ENCODE data around the gene TGIF2. TPM values are rescaled to one million over a fixed set of nuclear protein-coding genes. Genes with fewer than 3 reads are reported as not detected.

The TGIF2 gene
- total and polyA plus RNA-seq, 12 donors, result 3.4 to 17.9 (median 11.2) TPM

- H3K36me3 ChIP-seq (replicated peaks in 1 of 2), result peaks cover 0 to 22% of the 10 kb centered on the region in 2 donors
- peak; percentile 71 to 82 (median 74) for DNase-seq
- no peaks in the 10 kb centered on the region for H3K27me3 ChIP-seq
- no peaks in the 10 kb centered on the region for H3K9me3 ChIP-seq (replicated peaks in 1 of 3)
- TF ChIP-seq CTCF (IDR thresholded peaks at IDR 0.05), result peak; percentile 32 to 68 (median 62)
- TF ChIP-seq POLR2A (IDR thresholded peaks at IDR 0.05), result peak in 1 of 2 donors; percentile 49
- peak overlapping the region; percentile 61 to 95 (median 74) for H3K4me3 ChIP-seq
- 23 to 44% (median 25%) methylated on average over 4 to 14 of the region's 14 CpGs for WGBS, 4 donors
- peak overlapping the region; percentile 75 to 98 (median 93) for H3K27ac ChIP-seq
- peaks cover 34 to 68% of the 10 kb centered on the region in 2 donors for H3K4me1 ChIP-seq (replicated peaks in 1 of 2)
- intact Hi-C loops (cut with DNase I), result no loop called here
These were observed 31.5 kb upstream of the TGIF2 start for GRCh38 chr20:36541768-36542488.

GRCh38 chr20:36542516-36543183 is 30.7 kb upstream of the TGIF2 start:
- Histone ChIP-seq H3K4me3 (peak overlapping the region in 2 of 4 donors; percentile 77 to 95), H3K9me3 (replicated peaks in 1 of 3) (no peaks in the 10 kb centered on the region), H3K4me1 (replicated peaks in 1 of 2) (peaks cover 34 to 74% of the 10 kb centered on the region in 2 donors), H3K27ac (peak overlapping the region; percentile 75 to 98 (median 93)), H3K27me3 (no peaks in the 10 kb centered on the region), H3K36me3 (replicated peaks in 1 of 2) (peaks cover 0 to 29% of the 10 kb centered on the region in 2 donors)
- TF ChIP-seq CTCF (IDR thresholded peaks at IDR 0.05) (no peak), POLR2A (IDR thresholded peaks at IDR 0.05) (no peak)
- peak in 1 of 7 donors; percentile 46 for DNase-seq
- 48 to 76% (median 69%) methylated on average over 6 to 10 of the region's 10 CpGs for WGBS, 4 donors
- intact Hi-C loops (cut with DNase I), result no loop called here

- Histone ChIP-seq H3K9me3 (replicated peaks in 1 of 3) (no peaks in the 10 kb centered on the region), H3K27me3 (no peaks in the 10 kb centered on the region), H3K4me1 (replicated peaks in 1 of 2) (peaks cover 34 to 66% of the 10 kb centered on the region in 2 donors), H3K4me3 (peak overlapping the region in 2 of 4 donors; percentile 9 to 95), H3K27ac (peak overlapping the region; percentile 85 to 98 (median 93)), H3K36me3 (replicated peaks in 1 of 2) (peaks cover 0 to 37% of the 10 kb centered on the region in 2 donors)
- intact Hi-C loops (cut with DNase I), result no loop called here
- TF ChIP-seq POLR2A (IDR thresholded peaks at IDR 0.05) (peak in 1 of 2 donors; percentile 95), CTCF (IDR thresholded peaks at IDR 0.05) (no peak)
- WGBS, 4 donors, result 24 to 40% (median 35%) methylated on average over 8 to 14 of the region's 14 CpGs
- DNase-seq, result peak; percentile 92 to 98 (median 98)
These were observed 29.9 kb upstream of the TGIF2 start for GRCh38 chr20:36543184-36544133.

All from adrenal gland (tissue), 12 donors.